Left hindlimb (tissue), 1 donor: ENCODE data around the gene KANSL1L.

Experiments
- DNase-seq: peaks from one replicate; pipeline ENCODE4 v3.0.0-alpha.2; 2018

KANSL1L gene

DNA sequence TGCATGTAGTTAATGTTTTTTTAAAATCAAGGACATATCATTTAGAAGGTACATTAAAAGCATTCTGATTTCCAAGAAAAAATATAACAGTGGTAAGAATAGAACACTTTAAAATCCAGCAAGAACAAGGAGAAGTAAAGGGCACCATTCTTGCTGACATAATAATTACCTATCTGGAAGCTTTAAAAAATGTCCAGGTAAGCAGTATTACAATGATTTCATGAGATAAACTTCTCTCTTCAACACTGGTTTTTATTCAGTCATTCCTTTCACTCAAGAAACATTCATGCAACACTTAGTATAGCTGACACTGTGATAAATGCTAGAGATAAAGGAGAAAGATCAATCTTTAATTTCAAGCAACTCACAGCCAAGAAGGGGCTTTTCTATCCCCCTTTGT, 2.9 kb upstream of the KANSL1L start:
- DNase-seq = no peak

DNA sequence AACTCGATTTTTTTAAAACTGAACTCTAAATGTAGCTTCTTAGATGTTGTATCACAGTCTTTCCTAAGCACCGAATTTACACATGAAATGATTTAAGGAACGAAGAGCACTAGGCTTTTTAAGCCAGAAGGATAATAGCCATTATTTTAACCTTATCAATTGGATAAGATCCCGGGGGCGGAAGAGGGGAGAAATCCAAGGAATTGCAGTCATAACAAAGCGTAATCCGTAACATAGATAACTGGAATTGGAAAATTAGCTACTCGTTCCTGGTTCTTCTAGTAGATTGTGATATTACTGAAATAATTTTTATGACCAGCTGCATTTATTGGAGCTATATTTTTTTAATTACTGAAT, 988 bp upstream of the KANSL1L start:
- DNase-seq = no peak

DNA sequence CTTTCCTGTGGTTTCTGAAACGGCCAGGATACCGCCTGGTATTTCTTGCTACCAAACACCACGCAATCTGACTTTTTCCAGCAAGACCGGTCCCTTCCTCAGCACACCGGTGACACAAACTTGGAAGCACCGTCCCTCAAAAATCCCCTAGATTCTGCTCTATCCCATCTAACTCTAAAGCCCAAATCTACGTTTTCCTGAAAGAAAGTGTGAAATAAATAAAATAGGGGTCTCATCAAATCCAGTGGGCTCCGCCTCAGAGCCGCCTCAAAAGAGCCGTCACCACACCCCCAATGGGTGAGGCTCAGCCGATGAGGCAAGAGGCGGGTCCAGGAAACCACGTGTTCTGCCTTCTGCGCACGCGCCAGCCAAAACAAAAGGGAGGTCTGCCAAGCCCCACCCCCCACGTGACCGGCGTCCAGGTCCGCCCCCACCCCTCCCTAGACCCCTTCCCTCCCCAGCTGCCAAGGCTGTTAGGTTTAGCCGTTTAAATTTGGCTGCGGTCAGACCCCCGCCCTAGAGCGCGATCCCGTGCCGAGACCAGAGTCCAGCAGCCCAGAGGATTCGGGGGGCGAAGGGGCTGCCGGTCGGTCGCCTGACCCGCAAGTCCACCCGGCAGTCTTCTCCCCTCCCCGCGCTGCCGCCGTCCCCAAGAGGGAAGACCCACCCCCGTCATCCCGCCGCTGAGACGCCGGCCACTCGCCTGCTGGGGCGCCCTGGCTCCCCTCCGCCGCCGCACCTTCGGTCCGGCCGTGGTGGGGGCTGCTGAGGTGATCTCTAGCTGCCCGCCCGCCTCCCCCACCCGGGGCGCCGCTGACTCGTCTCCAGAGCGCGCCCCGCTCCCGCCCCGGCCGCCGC, 534 bp downstream of the KANSL1L start:
- DNase-seq = peak; percentile 99

DNA sequence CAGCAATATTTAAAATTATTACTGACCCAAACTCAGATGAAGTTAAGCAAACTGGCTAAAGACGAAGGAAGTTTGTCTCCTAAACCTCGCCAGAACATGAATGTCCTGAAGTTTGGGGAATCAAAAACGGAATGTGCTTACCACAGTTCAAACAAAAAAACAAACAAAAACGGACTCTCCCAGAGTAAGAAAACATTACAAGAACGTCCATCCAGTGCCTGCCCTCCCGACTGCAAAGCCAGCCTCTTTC, 1.1 kb downstream of the KANSL1L start:
- no peak for DNase-seq

DNA sequence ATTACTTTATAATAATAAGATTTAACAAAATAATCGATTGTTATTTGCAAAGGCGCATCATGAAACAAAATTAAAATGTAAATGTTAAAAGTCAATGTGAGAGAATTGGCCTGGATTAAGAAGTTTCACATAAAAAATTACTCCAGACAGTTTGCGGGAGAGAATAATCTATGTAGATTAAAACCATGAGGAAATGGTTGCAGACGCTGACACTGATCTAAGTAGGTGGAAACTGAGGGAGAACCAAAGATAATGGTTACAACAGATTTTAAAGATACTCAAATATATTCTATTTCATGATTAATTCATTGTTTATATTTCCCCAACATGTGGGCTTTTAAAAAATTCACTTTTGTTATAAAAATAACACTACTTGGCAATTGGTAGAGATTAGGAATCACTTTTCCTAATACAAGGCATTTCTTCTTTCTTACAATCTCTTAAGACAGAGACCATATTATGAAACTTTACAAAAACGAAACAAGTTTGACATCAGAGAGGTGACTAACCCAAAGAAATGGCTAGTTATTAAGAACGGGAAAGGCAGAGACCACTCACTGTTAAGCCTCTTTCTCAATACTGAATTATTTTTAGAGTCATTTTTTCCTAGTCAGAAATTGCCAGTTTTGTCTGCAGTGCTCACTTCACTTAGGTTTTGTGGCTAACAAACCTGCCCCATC, 1.6 kb downstream of the KANSL1L start:
- DNase-seq = no peak

- no peak for DNase-seq
Observed at GRCh38 chr2:210167227-210167626, 4.0 kb downstream of the KANSL1L start.

GRCh38 chr2:210162466-210163124, 8.6 kb downstream of the KANSL1L start:
- no peak for DNase-seq

DNA sequence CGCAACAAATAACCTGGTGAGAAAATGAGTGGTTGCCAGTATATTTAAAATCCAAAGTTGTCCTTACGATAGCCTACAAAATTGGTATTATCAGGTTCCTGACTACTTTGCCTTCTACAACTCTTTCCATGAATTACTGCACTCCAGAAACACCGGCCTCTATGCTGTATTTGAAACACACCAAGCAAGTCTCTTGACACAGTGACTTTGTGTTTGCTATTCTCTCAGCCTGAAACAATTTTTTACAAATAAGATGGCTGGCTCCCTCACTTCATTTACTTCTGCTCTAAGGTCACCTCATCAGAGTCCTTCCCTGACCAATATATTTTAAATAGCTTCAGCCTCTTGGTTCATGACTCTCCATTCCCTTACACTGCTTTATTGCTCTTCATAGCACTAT, 12.2 kb downstream of the KANSL1L start:
- no peak for DNase-seq

DNA sequence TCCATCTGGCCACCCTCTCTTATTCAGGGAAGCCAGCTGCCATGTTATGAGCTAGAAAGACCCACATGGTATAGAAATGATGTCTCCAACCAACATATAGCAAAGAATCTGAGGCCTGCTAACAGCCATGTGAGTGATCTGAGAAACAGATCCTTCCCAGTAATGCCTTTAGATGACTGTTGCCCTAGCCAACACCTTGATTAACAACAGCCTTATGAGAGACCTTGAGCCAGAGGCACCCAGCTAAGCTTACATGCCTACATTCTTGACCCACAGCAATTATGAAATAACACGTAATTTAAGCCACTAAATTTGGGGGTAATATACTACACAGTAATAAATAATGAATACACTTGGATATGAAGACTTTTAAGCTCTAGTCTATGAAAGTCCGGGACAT, 13.0 kb downstream of the KANSL1L start:
- DNase-seq = no peak

DNA sequence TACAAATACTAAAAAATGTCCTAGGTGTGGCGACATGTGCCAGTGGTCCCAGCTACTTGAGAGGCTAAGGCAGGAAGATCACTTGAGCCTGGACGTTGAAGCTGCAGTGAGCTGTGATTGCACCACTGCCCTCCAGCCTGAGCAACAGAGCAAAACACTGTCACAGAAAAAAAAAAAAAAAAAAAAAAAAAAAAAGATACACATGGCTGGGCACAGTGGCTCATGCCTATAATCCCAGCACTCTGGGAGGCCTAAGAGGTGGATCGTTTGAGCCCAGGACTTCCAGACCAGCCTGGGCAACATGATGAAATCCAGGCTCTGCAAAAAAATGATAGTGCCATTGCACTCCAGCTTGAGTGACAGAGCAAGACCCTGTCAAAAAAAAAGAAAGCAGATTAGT, 13.7 kb downstream of the KANSL1L start:
- no peak for DNase-seq

- no peak for DNase-seq
Observed at GRCh38 chr2:210147614-210148013, 23.6 kb downstream of the KANSL1L start.

- no peak for DNase-seq
Observed at GRCh38 chr2:210132239-210132638, 39.0 kb downstream of the KANSL1L start.

- DNase-seq = no peak
Observed at GRCh38 chr2:210128961-210129360, 42.2 kb downstream of the KANSL1L start.

- DNase-seq = no peak
Observed at GRCh38 chr2:210113614-210114235, 57.5 kb downstream of the KANSL1L start.

- no peak for DNase-seq
Observed at GRCh38 chr2:210112871-210113270, 58.3 kb downstream of the KANSL1L start.

DNA sequence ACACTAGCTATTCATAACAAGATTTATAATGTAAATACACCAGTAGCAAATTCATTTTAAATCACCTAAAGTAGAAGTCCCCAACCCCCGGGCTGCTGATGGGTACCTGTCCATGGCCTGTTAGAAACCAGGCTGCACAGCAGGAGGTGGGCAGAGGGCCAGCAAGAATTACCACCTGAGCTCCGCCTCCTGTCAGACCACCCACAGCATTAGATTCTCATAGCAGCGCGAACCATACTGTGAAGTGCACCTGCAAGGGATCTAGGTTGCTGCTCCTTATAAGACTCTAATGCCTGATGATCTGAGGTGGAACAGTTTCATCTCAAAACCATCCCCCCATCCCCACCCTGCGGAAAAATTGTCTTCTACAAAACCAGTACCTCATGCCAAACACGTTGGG, 71.3 kb downstream of the KANSL1L start:
- no peak for DNase-seq

DNA sequence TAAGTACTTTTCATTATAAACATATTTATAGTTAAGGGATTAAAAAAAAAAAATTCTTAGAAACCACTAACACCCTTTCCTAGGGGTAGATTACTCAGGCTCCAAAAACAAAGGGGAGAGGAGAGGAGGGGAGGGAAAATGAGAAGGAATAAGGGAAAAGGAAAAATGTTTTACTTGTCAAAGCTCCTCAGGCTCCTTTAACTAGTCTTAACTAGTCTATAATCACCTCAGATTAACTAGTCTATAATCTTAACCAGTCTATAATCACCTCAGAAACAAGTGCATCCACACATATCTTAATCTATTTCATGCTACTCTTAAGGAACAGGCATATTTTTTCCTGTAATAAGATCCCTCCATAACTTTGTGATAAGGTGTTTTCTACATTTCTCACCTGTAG, 76.4 kb downstream of the KANSL1L start:
- no peak for DNase-seq

- no peak for DNase-seq
Observed at GRCh38 chr2:210092791-210093190, 78.4 kb downstream of the KANSL1L start.

DNA sequence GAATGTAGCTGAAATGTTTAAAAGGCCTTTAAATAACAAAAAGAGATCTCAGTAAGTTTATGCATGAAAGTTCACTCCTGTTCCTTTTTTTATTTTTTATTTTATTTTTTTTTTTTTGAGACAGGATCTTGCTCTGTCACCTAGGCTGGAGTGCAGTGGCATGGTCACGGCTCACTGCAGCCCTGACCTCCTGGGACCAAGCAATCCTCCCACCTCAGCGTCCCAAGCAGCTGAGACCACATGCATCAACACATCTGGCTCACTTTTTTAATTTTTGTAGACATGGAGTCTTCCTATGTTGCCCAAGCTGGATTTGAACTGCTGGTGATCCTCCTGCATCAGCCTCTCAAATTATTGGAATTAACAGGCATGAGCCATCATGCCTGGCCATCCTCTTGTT, 84.3 kb downstream of the KANSL1L start:
- DNase-seq = no peak

GRCh38 chr2:210086292-210086691, 84.9 kb downstream of the KANSL1L start:
- DNase-seq = no peak

DNA sequence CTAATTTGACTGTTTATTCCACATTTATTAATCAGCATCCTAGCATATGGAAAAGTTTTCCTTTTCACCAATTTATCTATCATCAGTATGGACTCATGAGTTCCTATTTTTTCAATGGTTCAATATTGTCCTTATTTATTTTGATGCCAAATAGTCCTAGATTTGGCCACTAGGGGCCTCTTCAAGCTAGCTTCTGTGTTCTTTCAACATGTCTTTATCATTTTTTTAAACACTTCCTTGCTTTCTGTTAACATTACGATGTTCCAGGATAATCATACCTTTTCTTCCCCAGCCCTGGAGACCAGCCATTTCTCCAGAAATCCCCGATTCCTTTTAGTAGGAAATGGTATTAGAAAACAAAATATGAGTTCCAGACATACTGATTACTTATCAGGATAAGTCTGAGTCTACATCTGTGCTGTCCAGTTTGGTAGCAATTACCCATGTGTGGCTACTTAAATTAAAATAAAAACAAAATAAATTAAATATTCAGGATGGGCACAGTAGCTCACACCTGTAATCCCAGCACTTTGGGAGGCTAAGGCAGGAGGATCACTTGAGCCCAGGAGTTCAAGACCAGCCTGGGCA, 98.2 kb downstream of the KANSL1L start:
- DNase-seq = no peak

DNA sequence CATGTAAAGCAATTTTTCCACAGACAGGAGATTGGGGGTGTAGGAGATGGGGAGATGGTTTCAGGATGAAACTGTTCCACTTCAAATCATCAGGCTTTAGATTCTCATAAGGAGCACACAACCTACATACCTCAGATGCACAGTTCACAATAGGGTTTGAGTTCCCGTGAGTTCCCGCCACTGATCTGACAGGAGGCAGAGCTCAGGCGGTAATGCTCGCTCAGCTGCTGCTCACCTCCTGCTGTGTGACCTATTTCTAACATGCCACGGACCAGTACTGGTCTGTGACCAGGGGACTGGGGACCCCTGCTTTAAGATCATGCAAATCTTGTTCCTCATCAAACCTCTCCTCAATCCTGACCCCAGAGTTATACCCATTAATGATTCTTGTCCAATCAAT, 98.7 kb downstream of the KANSL1L start:
- DNase-seq = no peak

DNA sequence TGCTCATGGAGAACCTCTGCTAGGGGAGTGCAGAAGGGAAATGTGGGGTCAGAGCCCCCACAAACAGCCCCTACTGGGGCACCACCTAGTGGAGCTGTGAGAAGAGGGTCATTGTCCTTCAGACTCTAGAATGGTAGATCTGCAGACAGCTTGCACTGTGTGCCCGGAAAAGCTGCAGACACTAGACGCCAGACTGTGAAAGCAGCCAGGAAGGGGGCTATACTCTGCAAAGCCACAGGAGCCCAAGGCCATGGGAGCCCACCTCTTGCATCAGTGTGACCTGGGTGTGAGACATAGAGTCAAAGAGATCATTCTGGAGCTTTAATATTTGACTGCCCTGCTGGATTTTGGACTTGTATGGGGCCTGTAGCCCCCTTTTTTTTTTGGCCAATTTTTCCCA, 107.9 kb downstream of the KANSL1L start:
- no peak for DNase-seq

- DNase-seq = no peak
Observed at GRCh38 chr2:210055825-210056224, 115.4 kb downstream of the KANSL1L start.
